ENCODE results near the gene RXRA.

Gene RXRA

DNA sequence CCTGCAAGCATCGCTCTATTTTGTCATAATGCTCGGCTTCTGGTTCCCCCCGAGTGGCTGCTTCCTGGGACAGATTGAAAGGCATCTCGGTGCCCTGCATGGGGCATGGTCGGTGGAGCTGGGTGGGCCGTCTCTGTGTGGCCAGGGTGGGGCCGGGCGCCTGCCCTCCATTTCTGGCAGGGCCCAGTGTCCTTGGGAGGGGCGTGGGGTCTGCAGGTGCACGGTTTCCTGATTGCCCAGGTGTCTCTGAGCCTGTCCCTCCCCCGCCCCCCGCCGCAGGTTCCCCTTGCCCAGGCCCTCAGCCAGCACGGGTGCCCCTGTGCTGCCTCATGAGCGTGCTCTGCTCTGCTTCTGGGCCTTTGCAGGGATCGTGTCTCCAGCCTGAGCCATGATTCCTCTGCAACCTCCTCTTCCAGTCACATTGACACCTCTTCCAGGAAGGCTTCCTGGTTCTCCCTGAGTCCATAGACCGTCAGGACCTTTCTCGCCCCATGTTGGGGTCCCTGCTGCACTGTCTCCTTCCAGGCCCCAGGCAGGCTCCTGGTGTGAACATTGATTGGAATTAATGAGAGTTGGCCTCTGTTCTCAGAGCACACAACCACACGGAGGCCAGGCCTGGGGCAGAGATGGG, 90.2 kb downstream of the RXRA start:
- no peak for DNase-seq (ENCODE audit: low read depth in 2 of 2)

DNA sequence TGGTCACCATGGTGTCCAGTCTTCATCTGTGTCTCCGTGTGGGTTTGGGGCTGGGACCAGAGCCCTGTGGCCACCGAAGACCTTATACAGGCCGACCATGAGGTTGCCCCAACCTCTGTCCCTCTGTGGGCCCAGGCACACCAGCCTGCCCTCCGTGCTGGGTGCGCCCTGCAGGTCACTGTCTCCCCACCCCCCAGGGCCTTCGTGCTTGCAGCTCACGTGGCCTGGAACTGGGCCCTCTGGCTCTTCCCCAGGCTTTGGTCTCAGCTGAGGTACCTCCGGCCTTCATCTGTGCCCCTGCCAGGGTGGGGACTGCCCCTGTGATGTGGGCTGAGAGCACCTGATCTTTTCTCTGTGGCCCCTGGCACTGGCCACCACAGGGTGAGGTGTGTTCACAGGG, 92.1 kb downstream of the RXRA start:
- no peak for DNase-seq (ENCODE audit: low read depth in 2 of 2)

DNA sequence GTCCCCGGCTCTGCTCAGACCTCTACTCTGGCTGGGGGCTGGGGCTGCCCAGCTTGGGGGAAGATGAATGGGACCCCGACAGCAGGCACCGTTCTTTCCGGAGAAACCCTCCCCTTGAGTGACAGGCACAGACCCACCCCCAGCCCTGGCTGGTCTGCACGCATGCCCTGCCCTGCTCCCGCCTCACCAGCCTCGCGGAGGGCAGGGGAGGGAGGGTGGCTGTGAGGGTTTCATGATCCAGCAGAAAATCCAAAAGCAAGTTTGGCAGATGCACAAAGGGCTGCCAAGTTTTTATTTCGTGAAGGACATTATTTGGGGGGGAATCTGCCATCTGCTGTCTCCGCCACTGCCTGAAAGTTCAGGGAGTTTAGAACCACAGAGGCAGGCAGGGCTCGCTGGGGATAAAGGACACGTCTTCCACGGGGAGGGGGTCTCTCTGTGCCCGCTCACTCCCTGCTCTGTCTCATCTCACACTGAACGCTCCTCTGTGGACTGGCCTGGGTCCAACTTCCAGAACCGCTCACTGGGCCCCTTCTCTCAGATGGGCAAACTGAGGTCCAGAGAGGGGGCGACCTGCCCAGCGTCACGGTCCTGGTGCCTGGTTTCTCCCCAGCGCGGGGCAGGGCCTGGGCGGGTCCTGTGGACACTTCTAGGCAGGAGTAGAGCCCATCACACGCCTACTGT, 92.9 kb downstream of the RXRA start:
- DNase-seq (ENCODE audit: low read depth in 2 of 2) = no peak

DNA sequence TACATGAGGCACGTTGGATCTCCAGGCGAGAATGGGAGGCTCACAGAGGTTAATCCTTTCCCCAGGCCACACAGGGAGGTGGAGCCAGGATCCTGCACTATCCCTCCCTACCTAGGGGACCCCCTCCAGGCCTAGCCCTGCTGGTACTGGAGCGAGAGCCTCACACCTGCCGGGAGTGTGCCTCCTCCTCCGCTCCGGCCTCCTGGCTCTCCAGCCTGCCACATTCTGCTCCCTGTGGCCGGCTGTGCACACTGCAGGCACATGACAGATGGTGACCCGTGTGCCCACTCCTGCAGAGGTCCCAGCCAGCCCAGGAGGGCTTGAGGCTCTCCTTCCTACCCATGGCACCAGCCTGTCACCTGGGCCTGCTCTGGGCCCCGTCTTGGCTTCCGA, 93.4 kb downstream of the RXRA start:
- no peak for DNase-seq (ENCODE audit: low read depth in 2 of 2)

DNA sequence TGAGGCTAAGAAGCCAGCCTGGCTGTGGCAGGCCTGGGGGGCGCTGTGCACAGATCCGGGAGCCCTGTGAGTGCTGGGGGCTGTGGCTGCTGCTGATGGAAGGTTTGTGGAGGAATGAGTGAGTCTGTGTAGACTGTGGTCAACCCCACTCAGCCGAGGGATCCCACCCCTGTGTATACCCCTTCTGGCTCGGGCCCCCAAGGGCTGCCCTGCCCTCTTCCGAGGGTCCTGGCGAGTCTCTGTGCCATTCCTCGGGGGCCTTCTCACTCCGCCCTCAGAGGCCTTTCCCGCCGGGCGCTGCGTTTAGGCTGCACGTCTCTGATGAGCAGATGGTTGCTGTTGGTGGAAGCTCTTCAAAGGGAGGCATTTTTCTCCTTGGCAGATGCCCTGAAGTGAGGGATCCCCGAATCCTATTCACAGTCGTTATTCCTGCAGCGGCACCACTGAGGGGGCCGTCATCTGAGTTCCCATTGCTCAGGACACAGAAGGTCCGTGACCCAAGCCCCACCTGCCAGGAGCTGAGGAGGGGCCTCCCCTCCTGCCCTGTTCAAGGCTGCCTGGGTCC, 94.1 kb downstream of the RXRA start:
- DNase-seq (ENCODE audit: low read depth in 2 of 2) = no peak

DNA sequence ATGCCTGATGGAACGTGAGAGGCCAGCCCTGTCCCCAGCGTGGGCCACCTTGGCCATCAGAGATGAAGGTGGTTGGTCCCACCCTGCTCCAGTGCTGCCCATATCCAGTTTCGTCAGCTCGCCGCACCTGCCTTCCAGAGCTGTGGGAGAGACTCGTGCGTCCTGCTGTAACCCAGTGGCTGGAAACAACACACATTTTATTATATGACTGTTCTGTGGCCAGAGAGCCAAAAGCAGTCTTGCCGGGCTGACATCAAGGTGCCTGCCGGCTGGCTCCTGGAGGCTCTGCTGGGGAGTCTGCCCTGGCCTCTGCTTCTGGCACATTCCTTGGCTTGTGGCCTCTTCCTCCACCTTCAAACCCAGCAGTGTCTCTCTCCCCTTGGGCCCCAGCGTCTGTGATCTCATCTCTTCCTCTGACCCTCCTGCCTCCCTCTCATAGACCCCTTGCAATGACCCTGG, 94.7 kb downstream of the RXRA start:
- DNase-seq (ENCODE audit: low read depth in 2 of 2) = no peak

DNA sequence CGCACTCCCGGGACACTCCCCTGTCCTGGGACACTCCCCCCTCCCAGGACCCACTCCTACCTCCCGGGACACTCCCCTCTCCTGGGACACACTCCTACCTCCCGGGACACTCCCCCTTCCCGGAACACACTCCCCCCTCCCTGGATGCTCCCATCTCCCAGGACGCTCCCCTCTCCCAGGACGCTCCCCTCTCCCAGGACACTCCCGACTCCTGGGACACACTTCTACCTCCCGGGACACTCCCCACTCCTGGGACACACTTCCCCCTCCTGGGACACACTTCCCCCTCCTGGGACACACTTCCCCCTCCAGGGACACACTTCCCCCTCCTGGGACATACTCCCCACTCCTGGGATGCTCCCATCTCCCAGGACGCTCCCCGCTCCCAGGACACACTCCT, 95.6 kb downstream of the RXRA start:
- no peak for DNase-seq (ENCODE audit: low read depth in 2 of 2)

DNA sequence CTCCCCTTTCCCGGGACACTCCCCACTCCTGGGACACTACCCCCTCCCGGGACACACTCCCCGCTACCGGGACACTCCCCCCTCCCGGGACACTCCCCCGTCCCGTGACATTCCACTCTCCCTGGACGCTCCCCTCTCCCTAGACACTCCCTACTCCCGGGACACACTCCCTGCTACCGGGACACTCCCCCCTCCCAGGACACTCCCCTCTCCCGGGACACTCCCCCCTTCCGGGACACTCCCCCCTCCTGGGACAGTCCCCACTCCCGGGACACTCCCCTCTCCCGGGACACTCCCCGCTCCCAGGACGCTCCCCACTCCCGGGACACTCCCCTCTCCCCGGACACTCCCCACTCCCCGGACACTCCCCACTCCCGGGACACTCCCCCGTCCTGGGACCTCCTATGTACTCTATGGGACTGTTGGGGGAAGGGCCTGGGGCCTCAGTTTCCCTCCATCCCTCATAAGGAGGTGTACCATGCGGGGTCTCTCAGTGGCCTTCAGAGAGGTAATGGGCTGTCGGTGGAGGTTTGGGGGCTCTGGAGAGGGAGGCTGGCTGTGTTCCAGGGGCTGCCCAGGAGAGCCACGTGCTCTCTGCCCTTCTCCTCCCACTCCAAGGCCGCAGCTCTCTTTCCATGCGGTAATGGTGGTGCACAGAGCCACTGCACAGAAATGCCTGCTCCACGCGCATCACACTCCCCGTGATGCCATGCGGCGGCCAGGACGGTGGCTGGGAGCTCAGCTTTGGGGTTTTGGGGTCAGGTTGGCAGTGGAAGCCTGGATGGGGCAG, 96.2 kb downstream of the RXRA start:
- DNase-seq (ENCODE audit: low read depth in 2 of 2) = no peak

DNA sequence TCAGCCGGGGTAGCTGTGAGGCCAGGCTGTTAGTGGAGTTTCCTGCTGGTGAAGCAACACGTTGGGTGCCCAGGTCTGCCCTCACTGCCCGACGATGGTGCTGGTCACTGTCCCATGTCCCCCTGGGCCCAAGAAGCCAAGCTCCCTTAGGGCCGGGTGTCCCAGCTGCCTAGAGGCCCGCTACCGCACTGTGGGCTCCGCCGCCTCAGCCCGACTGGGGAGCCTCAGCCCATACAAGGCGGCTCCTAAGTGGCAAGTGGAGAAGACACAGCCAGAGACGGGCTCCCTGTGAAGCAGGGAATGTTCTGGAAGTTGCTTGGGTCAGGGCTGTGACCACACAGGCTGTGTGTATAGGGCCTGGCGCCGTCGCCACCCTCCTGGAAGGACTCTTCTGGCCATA, 96.9 kb downstream of the RXRA start:
- no peak for DNase-seq (ENCODE audit: low read depth in 2 of 2)

DNA sequence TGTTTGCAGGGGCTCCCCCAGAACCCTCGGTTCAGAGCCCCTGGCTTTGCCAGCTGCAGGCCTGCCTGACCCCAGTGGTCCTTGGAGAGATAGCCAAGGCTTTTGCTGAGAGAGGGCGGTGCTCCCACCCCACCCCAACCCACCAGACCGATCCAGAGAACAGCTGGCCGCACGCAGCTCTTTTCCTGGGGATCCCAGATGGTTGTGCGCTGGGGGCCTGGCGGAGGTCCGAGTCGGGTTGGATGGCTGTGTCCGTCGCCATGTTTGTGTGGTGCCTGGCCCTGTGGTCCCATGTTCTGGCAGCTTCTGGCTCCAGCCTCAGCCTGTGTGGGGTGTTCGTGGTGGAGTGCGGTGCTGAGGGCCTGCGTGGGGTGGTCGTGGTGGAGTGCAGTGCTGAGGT, 97.5 kb downstream of the RXRA start:
- DNase-seq (ENCODE audit: low read depth in 2 of 2) = no peak

DNA sequence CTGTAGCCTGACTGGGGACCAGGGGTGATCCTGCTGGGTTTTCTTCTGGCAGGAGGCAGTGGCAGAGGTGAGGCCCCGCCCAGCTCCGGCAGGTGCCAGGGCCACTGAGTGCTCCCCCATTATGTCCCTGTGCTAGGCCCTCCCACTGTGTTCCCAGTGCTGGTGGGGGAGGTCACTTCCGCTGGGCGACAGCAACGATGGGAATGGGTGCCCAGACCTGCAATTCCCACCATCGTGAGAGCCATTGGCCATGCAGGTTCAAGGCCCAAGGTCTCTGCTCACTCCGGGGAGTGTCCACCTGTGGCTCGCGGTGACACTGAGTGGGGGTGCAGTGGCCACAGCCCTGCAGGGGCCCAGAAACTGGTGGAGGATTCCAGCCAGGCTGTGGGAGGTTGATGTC, 98.6 kb downstream of the RXRA start:
- no peak for DNase-seq (ENCODE audit: low read depth in 2 of 2)

DNA sequence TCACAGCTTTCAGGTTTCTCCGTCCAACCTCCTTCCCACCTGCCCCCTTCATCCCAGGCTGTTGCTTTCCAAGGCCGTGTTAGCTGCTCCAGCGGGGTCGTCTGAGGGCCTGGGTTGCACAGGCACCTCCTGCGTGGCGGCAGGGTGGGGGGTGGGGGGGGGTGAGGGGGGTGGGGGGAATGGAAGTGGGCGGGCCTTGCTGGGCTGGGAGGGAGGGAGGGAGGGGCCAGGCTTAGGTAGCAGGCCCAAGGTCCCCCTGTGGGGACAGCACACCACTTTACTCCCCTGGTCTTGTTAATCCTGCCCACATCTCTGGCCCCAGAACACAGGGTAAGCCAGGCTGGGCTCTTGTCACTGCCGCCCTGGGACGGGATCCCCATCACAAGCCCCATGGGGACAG, 99.1 kb downstream of the RXRA start:
- DNase-seq (ENCODE audit: low read depth in 2 of 2) = no peak

DNA sequence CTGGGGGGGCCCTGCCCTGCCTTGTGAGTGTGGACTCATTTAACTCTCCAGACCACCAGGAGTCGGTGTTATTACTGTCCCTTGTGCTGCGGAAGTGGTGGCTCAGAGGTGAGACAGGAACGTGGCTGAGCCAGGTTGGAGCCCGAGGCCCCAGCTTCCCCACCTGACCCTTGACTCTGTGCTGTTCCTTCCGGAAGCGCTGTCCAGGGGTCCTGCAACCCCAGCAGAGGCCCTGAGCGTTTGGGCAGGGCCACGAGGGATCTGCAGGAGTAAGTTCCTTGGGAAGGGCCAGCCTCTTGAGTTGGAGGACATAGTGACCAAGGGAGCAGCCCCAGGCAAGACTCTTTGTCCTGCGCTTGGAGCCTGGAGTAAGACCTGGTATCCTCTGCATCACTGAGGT, 99.6 kb downstream of the RXRA start:
- no peak for DNase-seq (ENCODE audit: low read depth in 2 of 2)

DNA sequence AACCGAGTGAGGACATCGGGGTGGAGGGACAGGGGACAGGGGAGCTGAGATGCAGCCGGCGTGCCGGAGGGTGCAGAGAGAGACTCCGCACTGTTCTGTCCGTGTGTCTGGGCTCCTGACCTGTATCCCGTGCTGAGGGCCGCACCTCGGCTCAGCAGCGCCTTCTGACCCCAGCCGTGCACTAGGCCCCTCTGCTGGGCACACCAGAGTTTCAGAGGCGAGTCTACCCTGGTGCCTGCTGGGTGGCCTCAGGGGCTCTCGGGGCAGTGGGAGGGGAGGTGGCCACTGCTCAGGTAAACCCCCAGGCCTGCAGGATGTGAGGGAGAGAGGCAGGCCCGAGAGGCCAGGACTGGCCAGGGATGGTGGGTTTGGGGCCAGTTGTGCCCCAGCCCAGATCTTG, 100.2 kb downstream of the RXRA start:
- DNase-seq (ENCODE audit: low read depth in 2 of 2) = no peak

DNA sequence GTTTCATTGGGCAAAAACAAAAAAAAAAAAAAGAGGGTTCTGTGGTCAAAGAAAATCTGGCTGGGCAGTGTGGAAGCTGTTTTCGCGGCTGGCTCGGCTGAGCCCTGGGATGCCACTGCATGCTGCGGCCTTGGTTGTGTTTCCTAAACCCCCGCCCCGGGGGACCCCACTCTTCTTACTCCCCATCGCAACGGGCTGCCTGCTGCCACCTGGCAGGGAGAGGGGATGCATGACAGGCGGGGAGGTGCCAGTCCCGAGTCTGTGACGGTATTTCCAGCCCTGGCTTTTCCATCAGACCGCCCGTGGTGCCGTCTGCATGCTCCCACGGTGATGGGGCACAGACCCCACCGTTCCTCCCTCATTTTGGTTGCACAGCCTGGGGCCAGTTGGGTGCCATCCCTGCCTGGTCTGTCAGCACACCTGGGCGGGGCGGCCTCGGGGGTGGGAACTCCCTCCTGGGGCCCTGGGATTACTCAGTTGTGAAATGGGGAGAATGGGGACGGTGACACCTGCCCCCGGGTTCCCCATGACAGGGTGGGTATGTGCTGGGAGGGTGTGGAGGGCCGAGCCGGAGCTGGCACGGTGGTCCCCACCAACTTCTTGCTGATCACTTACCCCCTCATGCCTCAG, 101.0 kb downstream of the RXRA start:
- DNase-seq (ENCODE audit: low read depth in 2 of 2) = no peak

DNA sequence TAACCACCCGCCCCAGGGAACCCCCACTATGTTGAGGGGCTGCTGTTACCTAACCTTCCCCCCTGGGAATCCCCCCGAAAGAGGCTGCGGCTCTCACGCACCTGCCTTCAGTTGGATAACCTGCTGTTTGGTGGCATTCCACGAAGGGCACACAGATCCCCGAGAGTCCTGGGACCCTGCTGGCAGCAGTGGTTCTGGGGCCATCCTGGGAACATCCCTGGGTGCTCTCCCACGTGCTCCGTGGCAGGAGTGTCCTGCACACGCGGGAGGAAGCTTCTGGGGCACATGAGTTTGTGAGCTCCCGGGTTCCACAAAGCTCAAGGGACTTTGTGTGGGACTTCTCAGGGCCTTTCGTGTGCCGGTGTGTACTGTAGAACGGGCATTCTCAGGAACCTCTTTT, 102.3 kb downstream of the RXRA start:
- DNase-seq (ENCODE audit: low read depth in 2 of 2) = no peak

DNA sequence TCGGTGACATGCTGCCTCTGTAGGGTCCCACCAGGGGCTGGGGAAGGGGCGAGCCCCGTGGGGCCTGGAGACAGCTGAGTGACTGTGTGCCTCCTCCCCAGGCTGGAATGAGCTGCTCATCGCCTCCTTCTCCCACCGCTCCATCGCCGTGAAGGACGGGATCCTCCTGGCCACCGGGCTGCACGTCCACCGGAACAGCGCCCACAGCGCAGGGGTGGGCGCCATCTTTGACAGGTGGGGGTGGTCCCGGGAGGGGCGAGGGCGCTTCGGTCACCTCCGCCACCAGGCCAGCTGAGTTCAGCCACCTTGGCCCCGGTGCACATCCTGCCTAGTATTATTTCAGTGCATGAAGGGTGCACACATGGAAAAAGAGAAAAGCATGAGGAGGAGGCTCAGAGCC, 102.8 kb downstream of the RXRA start:
- no peak for DNase-seq (ENCODE audit: low read depth in 2 of 2)

DNA sequence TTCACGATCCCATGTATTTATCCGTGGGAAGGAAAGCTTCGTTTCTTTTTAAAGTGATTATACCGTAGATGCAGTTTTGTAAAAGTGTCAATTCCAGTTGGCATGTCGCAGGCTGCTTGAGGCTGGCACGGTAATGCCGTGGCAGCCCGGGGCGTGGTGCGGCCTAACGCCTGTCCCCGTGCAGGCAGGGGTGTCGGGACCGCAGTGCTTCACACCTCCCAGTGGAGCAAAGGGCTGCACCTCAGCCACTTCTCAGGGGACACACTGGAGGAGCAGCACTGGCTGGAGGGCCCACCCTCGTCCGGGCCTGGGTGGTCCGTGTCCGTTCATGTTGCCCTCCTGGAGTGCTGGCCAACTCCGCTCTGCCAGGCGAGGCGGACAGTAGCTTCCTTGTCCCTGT, 103.2 kb downstream of the RXRA start:
- no peak for DNase-seq (ENCODE audit: low read depth in 2 of 2)

DNA sequence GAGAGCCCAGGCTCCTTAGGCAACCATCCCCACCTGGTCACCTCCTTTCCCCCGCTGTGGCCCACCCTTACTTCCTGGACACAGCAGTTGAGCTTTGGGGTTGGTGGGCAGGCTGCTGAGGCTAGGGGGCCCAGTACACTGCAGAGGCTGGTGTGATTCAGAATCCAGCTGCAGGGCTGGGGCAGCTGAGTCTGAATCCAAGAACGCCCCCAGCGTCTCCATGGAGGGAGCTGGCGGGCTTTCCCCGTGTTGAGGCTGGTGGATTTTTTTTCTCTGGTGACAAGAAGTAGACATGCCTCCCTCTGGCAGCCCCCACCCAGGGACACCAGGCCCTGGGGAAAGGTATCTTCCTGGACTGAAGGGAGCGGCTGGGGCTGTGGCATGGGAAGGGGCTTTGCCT, 104.8 kb downstream of the RXRA start:
- no peak for DNase-seq (ENCODE audit: low read depth in 2 of 2)

DNA sequence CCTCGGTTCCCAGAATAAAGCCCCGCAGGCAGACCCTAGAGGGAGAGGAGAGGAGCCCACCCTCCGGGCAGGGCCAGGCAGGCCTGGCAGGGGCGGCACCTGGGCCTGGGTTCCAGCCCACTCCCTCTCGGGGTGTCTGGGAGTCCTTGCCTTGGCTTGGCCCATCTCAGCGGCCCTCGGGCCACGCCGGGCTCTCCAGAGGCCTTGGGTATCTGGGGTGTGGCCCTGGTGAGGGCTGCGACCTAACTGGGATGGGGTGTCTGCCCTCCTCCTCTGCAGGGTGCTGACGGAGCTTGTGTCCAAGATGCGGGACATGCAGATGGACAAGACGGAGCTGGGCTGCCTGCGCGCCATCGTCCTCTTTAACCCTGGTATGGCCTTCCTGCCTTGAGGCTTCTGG, 105.4 kb downstream of the RXRA start:
- no peak for DNase-seq (ENCODE audit: low read depth in 2 of 2)

DNA sequence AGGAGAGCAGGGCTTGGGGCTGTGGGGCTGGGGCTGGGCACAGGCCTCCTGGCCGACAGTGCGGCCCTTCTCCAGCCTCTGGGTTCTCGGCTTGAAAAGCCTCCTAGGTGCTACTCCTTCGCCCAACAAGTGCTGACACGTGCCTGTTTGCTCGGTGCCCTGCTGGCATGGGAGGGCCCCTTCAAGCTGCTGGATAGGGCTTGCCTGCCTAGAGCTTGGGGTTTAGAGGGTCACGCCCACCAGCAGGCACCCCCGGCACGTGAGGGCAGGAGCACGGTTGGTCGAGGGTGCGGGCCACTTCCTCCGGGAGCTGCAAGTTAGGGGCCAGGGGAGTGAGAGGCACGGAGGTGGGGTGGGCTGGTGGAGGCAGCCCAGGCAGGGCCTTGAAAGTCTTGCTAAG, 106.2 kb downstream of the RXRA start:
- DNase-seq (ENCODE audit: low read depth in 2 of 2) = no peak

DNA sequence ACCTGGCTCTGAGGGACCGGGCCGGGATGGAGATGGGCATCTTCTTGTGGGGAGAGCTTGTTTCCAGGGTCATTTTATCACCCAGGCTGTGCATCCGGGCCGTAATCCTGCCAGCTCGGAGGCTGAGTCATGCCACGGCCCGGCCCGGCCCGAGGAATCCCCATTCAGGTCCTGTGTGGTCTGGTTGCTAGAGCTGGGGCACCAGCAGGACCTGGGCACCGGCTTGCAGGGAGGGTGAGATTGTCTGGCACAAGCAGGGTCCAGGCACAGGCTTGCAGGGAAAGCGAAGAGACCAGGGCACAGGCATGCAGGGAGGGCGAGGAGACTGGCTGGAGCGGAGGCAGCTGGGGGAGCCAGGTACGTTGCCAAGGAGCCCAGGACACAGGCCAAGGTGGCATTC, 106.8 kb downstream of the RXRA start:
- no peak for DNase-seq (ENCODE audit: low read depth in 2 of 2)

All from fibroblast of skin of left biceps (primary cell).